Measurements from ENCODE around the gene PTOV1.
A peak's percentile ranks its signal among the peaks of the same experiment; 100 is the strongest.

The PTOV1 gene

GRCh38 chr19:49892716-49893115, 41.8 kb downstream of the PTOV1 start:
- DNase-seq: no peak

GRCh38 chr19:49894011-49894664, 43.2 kb downstream of the PTOV1 start:
- no peak for DNase-seq

DNA sequence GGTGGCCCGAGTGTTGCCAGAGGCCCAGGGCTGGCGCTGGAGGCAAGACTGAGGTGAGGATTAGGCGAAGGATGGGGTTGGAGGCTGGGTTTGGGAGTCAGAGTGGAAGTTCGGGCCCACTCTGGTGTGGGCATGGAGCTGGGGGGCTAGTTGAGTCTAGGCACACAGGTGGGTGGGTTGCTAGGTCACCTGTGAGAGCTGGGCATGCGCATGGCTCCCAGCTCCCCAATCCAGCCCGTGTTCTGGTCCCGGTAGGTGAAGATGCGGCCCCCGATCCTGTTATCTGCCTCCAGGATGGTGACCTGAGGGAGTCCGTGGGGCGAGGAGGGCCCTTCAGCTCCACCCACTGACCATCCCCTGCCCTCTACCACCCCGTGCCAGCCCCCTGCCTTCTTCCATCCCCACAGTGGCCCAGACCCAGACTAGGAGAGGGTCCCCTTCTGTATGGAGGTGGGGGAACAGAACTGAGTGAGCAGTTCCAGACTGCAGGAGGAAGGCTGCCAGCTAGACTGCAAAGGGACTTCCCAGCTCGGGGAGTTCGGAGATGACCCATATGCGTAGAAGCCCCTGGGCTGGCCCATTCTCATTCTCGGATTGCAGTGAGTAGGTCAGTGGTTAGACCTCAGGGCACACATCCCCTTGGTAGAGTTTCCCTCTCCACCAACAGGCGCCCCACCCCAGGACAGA, 44.1 kb downstream of the PTOV1 start:
- peak; percentile 64 for DNase-seq

GRCh38 chr19:49895566-49896297, 44.8 kb downstream of the PTOV1 start:
- DNase-seq: no peak

- peak; percentile 90 for DNase-seq
Measured at GRCh38 chr19:49896863-49897621, 46.1 kb downstream of the PTOV1 start, which contains the start of gene IL4I1. TSS of gene IL4I1 (minus strand) at chr19:49896887. CDS start at chr19:49896160, 727 bp downstream.

DNA sequence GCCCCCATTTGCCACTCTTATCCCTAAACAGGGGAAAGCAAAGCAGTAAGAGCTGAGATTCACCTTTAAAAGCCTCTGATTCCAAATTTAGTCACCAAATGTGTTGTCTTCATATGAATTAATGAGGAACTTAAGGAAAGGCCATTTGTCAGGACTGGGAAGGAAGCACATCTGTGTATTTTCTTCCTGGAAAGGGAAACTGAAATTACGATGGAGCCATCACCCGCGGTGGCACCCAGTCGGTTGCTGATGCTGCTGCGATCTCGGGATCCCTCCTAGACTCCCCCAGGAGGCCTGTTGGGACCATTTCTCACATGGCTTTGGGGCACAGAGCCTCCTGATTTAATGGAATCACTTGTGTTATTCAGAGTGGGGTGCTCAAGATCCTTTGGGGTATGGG, 53.2 kb downstream of the PTOV1 start:
- DNase-seq: no peak

DNA sequence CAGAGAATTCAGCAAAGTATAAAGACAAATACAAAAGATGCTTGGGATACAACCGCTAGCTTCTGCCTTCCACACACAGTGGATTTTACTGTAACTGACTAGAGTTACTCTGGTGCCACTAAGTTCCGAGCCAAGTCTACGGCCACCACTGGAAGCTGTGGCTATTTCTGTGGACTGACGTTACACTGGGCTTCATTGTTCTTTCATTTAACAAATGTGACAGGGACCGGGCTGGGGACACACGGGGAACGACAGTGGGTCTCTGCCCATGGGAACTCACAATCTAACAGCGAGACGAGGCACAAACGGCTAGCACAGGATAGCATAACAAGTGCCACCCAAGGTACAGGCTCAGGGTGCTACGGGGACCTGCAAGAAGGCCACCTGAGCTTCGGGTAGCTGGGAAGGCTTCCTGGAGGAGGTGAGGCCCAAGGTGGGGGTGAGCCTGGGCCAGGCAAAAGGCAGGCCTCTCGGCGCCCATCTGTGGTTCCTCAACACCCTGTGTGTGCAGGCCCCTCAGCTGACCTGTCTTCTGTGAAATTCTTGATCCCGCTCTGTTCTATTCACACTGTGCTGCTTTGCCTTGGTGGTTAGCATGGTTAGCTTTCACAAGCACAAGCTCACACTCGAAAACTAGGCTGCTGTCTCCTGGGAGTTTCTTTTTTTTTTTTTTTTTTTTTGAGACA, 56.1 kb downstream of the PTOV1 start:
- no peak for DNase-seq

- no peak for DNase-seq
Measured at GRCh38 chr19:49907745-49908446, 56.9 kb downstream of the PTOV1 start.

- DNase-seq: no peak
Measured at GRCh38 chr19:49908480-49909420, 57.8 kb downstream of the PTOV1 start.

- no peak for DNase-seq
Measured at GRCh38 chr19:49910179-49910578, 59.2 kb downstream of the PTOV1 start.

Data from CD4-positive, alpha-beta T cell treated with Interleukin-21 for 1 hour (primary cell).